HUDEP-2 (cell line): ENCODE results near the gene ERN1.

Experiments used
- DNase-seq, 76 experiments: peaks; one replicate each; lab custom pipeline; 2025; ENCODE audit not compliant: unreplicated experiment in 76 of 76; lab: John Stamatoyannopoulos, UW

The ERN1 gene

DNA sequence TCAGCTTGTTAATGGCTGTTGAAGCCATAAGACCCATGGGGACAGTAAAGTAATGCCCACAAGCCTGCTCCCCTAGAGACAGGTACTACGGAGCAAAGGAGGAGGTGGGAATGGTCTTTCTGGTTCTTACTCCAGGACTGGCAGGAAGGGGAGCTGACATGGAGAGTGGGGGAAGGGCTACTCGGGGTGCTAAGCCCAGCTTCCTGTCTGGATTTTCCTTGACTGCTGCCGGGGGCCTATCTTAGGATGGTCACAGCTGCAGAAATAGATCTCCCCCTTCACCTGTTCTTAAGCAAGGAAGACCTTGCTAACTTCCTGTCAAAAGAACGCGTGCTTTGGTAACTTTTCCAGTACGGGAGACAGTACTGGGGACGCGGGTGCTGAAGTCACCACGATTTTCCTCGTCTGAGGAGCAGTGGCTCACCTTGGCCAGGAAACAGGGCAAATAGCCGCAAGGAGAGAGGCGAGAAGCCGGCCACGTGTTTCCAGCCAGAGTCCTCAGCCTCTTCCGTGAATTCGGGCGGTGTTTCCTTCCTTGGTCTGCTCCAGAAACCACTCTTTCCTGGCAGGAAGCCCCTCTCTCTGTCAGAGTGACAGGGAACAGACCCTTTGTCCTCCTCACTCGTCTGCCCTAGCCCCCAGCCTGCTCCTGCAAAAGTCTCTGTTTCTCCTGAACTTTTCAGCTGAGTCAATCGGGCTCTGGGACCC lies 132.4 kb downstream of the ERN1 start:
- DNase-seq, result no peak

DNA sequence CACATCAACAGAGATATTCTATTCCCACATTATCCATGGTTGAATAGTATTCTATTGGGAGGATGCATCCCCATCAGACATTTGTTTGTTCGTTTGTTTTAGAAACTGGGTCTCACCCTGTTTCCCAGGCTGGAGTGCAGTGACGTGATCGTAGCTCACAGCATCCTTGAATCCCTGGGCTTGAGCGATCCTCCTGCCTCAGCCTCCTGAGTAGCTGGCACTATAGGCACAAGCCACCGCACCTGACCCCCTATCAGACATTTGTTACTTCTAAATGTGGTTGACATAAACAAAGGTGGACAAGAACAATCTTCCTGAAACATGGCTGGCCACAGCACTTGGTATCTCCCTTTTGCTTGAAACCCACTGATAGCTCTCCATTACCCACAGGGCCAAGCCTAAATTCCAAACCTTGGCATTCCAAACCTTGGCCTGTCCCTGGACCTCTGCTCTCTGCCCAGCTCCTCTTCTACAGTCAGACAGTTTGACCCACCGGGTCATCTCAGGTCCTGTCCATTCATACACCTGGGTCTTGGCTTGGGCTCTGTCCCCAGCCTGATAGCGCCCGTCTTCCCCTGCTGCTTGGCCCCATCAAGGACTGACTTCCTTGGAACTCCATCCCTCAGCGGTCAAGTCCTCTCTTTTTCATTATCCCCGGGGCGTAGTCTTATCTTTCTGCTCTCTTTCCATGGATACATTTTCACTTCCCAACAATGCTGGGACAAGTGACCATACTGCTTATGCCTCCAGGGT lies 133.3 kb downstream of the ERN1 start:
- no peak for DNase-seq

DNA sequence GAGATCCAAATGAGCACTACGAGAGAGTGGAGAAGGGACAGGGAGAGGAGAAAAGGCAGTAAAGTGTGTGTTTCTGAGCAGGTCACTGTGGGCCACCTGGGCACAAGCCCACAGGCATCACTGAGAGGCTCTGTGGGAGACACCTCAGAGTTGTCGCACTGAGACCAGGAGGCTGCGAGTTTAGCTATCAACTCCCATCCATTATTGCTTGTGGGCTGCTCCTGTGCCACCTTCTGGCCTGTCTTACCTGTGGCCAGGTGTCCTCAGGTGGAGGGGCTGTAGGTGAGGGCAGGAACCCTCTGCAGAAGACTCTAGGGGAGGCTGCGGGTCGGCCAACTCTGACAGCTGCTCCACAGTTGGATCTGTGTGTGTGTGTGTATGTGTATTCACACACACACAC lies 134.3 kb downstream of the ERN1 start:
- DNase-seq, result no peak

- no peak for DNase-seq
These were observed 136.5 kb downstream of the ERN1 start for GRCh38 chr17:63993368-63993985.

DNA sequence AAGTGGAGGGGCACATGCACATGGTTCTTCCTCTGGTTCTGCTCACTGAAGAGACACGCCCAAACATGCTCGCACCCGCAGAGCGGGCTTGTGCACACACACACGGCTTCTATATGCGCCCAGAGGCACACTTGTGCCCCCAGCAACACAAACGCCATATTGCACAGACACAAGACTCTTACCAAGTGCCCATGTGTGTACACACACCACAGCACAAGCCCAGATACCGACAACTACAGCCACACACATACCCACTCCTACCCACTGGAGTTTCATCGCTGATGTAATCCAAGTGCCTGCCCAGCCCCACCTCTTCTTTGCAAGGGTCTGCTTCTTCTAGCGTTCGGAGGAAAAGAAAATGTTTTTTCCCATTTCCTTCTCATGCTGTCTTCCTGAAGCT lies 138.3 kb downstream of the ERN1 start:
- no peak for DNase-seq

GRCh38 chr17:63989622-63990345 lies 140.2 kb downstream of the ERN1 start:
- DNase-seq, result no peak
